HepG2 (cell line): ENCODE measurements around the gene ZNF513. TPM values are rescaled to one million over a fixed set of nuclear protein-coding genes. Genes with fewer than 3 reads are reported as not detected.

ENCODE experiments used
- ARNT2 ChIP-seq: sonication (generic); formaldehyde crosslinking; IDR thresholded peaks from 2 replicates; pipeline ENCODE4 v1.8.0; 2022; ENCODE audit warnings: mild to moderate bottlenecking, low read depth, missing genetic modification reagents, moderate library complexity
- CAMTA2 ChIP-seq: sonication (generic); formaldehyde crosslinking; IDR thresholded peaks from 2 replicates; pipeline ENCODE4 v1.4.0; 2020; ENCODE audit warnings: mild to moderate bottlenecking, missing genetic modification reagents, borderline replicate concordance
- CBFB ChIP-seq: sonication (generic); formaldehyde crosslinking; IDR thresholded peaks from 2 replicates; pipeline ENCODE4 v1.4.0; 2020; ENCODE audit warnings: missing genetic modification reagents
- GATAD1 ChIP-seq: IDR thresholded peaks from 2 replicates; pipeline ENCODE4 v1.6.1; 2016; ENCODE audit warnings: missing genetic modification reagents, missing compliant biosample characterization
- HHEX ChIP-seq: IDR thresholded peaks from 2 replicates; pipeline ENCODE4 v1.6.1; 2016; ENCODE audit warnings: control low read depth
- KAT8 ChIP-seq: IDR thresholded peaks from 2 replicates; pipeline ENCODE4 v1.6.1; 2016; ENCODE audit warnings: missing genetic modification reagents, missing compliant biosample characterization
- SKI ChIP-seq: fragments of 450-650 bp; IDR thresholded peaks from one replicate; pipeline ENCODE4 v1.6.1; 2018; ENCODE audit warnings: mild to moderate bottlenecking; ENCODE audit not compliant: partially characterized antibody
- SMARCC2 ChIP-seq: fragments of 450-650 bp; IDR thresholded peaks from 2 replicates; pipeline ENCODE4 v1.6.1; 2017; ENCODE audit warnings: antibody characterized with exemption, mild to moderate bottlenecking
- SNRNP70 ChIP-seq: fragments of 200-400 bp; formaldehyde crosslinking; IDR thresholded peaks from 2 replicates; pipeline ENCODE4 v1.6.1; 2017; ENCODE audit warnings: mild to moderate bottlenecking, low read depth, low read length, moderate library complexity
- SOX5 ChIP-seq: IDR thresholded peaks from 2 replicates; pipeline ENCODE4 v1.6.1; 2016; ENCODE audit warnings: borderline replicate concordance
- SYNCRIP ChIP-seq: fragments of 200-400 bp; formaldehyde crosslinking; IDR thresholded peaks from 2 replicates; pipeline ENCODE4 v1.6.1; 2018; ENCODE audit warnings: mild to moderate bottlenecking, low read depth, low read length; ENCODE audit not compliant: insufficient read depth
- TCF12 ChIP-seq, 2 experiments: fragments of 450-650 bp in 1 of 2; sonication (generic) in 1 of 2; formaldehyde crosslinking in 1 of 2; IDR thresholded peaks; 2 replicates each; pipeline versions ENCODE4 v1.6.1 to v1.8.0; 2017 to 2022; ENCODE audit warnings: antibody characterized with exemption in 1 of 2, mild to moderate bottlenecking in 1 of 2, missing genetic modification reagents in 1 of 2, moderate library complexity in 1 of 2
- U2AF1 ChIP-seq: fragments of 200-400 bp; formaldehyde crosslinking; optimal IDR thresholded peaks from 2 replicates; pipeline ENCODE3; 2017; ENCODE audit warnings: mild to moderate bottlenecking, low read depth, low read length
- ZNF3 ChIP-seq: IDR thresholded peaks from 2 replicates; pipeline ENCODE4 v1.7.0; 2017; ENCODE audit warnings: inconsistent platforms
- ZNF44 ChIP-seq: sonication (generic); formaldehyde crosslinking; IDR thresholded peaks from 2 replicates; pipeline ENCODE4 v1.5.1; 2020; ENCODE audit warnings: mild to moderate bottlenecking, missing genetic modification reagents
- ZNF501 ChIP-seq: sonication (generic); formaldehyde crosslinking; IDR thresholded peaks from 2 replicates; pipeline ENCODE4 v1.5.1; 2020; ENCODE audit warnings: mild to moderate bottlenecking, moderate library complexity, missing genetic modification reagents
- ZNF570 ChIP-seq: sonication (generic); formaldehyde crosslinking; IDR thresholded peaks from 2 replicates; pipeline ENCODE4 v1.4.0; 2020; ENCODE audit warnings: mild to moderate bottlenecking, missing genetic modification reagents, borderline replicate concordance
- polyA plus RNA-seq, 8 experiments: library from polyadenylated mRNA; depleted of rRNA in 3 of 8; stranded (reverse) in 7 of 8; unstranded in 1 of 8; fragments of >200 nt; fragmentation: Illumina TruSeq in 4 of 8; extraction: Trizol in 4 of 8; gene quantifications; 2 replicates each; pipeline versions ENCODE4 v1.2.1 to v1.2.3, GENCODE V29; 2011 to 2016; ENCODE audit warnings: low read depth in 4 of 8, missing spikeins in 1 of 8, mixed read lengths in 1 of 8; ENCODE audit not compliant: insufficient read depth in 1 of 8
- total RNA-seq, 5 experiments: library from RNA; depleted of rRNA; stranded (reverse); fragments of >200 nt; fragmentation: Illumina TruSeq; extraction: Trizol; gene quantifications; 2 replicates each; pipeline ENCODE4 v1.2.3, GENCODE V29; 2016; ENCODE audit warnings: low read depth in 1 of 5
- TF ChIP-seq, protein P1 (sequence below): sonication (generic); formaldehyde crosslinking; IDR thresholded peaks from 2 replicates; pipeline ENCODE4 v1.9.0; 2021; ENCODE audit warnings: mild to moderate bottlenecking, missing genetic modification reagents
- TF ChIP-seq, protein P2 (sequence below): sonication (generic); IDR thresholded peaks from 2 replicates; pipeline ENCODE4 v1.6.1; 2016; ENCODE audit warnings: low read depth, borderline replicate concordance
- TF ChIP-seq, protein P3 (sequence below): sonication (generic); formaldehyde crosslinking; IDR thresholded peaks from 2 replicates; pipeline ENCODE4 v1.5.1; 2020; ENCODE audit warnings: missing genetic modification reagents, mild to moderate bottlenecking, borderline replicate concordance
- TF ChIP-seq, protein P4 (sequence below): IDR thresholded peaks from 2 replicates; pipeline ENCODE4 v1.6.1; 2018; ENCODE audit warnings: missing genetic modification reagents

ZNF513 gene
- total and polyA plus RNA-seq, 2 of the 13 experiments (the other 11 are each of a cell fraction or from before 2014, with no cell fraction given) = 4.9 to 6.3 TPM

DNA sequence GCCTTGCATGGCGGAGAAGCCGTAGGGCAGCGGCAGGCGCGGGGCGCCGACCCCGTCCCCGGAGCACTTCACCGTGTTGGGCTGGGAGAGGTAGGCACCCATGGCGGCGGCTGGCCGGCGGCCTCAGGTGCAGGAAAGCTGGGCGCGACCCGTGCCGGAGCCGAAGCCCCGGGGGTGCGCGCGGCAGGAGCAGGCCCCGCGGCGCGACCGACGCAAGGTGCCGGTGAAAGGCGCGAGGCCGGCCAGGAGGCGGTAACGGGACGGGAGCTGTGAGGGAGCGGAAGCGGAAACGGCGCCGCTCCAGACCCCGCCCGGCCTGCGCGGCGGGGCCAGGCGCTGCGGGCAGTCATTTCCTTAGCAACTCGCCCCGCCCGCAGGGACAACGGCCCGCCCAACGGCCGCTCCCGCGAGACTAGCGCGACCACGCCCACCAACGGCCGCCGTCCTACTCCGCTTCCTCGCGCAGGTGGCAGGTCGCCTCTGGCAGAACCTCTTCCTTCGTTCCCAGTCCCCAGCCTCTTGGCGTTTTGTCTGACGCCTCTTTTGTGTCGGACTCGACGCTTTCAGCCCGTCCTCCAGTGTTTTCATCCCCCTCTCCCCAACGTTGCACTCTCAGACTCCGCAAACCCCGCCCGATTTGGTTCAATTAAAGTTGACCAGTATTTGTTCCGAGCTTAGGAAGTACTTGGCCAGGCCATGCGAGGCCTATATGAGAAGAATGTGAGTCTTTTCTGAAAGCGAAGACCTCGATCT lies 29.0 kb upstream of the ZNF513 start, which contains the start of gene PPM1G (continued):
- TF ChIP-seq KAT8 (CRISPR knock-in tag) (peak; percentile 94), HHEX (no peak), ZNF3 (CRISPR knock-in tag) (no peak), SMARCC2 (no peak), CAMTA2 (CRISPR knock-in tag) (no peak; the same call in 1 of the 2 replicates), U2AF1 (peak; percentile 37), SYNCRIP (no peak), GATAD1 (CRISPR knock-in tag) (peak; percentile 85), SKI (no peak), ZNF44 (CRISPR knock-in tag) (peak; percentile 30; the same call in 1 of the 2 replicates), TCF12 (IDR thresholded peaks at IDR 0.05) (no peak), TCF12 (CRISPR knock-in tag; IDR thresholded peaks at IDR 0.05) (peak; percentile 93), SOX5 (CRISPR knock-in tag) (peak; percentile 73; the same call in 1 of the 2 replicates), SNRNP70 (no peak), CBFB (CRISPR knock-in tag) (peak; percentile 83), ZNF570 (CRISPR knock-in tag) (no peak), ZNF501 (CRISPR knock-in tag) (peak; percentile 95), ARNT2 (CRISPR knock-in tag) (peak; percentile 98)
- TF ChIP-seq, protein P1, sequence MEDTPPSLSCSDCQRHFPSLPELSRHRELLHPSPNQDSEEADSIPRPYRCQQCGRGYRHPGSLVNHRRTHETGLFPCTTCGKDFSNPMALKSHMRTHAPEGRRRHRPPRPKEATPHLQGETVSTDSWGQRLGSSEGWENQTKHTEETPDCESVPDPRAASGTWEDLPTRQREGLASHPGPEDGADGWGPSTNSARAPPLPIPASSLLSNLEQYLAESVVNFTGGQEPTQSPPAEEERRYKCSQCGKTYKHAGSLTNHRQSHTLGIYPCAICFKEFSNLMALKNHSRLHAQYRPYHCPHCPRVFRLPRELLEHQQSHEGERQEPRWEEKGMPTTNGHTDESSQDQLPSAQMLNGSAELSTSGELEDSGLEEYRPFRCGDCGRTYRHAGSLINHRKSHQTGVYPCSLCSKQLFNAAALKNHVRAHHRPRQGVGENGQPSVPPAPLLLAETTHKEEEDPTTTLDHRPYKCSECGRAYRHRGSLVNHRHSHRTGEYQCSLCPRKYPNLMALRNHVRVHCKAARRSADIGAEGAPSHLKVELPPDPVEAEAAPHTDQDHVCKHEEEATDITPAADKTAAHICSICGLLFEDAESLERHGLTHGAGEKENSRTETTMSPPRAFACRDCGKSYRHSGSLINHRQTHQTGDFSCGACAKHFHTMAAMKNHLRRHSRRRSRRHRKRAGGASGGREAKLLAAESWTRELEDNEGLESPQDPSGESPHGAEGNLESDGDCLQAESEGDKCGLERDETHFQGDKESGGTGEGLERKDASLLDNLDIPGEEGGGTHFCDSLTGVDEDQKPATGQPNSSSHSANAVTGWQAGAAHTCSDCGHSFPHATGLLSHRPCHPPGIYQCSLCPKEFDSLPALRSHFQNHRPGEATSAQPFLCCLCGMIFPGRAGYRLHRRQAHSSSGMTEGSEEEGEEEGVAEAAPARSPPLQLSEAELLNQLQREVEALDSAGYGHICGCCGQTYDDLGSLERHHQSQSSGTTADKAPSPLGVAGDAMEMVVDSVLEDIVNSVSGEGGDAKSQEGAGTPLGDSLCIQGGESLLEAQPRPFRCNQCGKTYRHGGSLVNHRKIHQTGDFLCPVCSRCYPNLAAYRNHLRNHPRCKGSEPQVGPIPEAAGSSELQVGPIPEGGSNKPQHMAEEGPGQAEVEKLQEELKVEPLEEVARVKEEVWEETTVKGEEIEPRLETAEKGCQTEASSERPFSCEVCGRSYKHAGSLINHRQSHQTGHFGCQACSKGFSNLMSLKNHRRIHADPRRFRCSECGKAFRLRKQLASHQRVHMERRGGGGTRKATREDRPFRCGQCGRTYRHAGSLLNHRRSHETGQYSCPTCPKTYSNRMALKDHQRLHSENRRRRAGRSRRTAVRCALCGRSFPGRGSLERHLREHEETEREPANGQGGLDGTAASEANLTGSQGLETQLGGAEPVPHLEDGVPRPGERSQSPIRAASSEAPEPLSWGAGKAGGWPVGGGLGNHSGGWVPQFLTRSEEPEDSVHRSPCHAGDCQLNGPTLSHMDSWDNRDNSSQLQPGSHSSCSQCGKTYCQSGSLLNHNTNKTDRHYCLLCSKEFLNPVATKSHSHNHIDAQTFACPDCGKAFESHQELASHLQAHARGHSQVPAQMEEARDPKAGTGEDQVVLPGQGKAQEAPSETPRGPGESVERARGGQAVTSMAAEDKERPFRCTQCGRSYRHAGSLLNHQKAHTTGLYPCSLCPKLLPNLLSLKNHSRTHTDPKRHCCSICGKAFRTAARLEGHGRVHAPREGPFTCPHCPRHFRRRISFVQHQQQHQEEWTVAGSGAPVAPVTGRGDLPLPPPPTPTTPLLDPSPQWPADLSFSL (CRISPR knock-in tag) = no peak
- TF ChIP-seq, protein P2, sequence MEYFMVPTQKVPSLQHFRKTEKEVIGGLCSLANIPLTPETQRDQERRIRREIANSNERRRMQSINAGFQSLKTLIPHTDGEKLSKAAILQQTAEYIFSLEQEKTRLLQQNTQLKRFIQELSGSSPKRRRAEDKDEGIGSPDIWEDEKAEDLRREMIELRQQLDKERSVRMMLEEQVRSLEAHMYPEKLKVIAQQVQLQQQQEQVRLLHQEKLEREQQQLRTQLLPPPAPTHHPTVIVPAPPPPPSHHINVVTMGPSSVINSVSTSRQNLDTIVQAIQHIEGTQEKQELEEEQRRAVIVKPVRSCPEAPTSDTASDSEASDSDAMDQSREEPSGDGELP = no peak; the same call in 1 of the 2 replicates
- TF ChIP-seq, protein P3, sequence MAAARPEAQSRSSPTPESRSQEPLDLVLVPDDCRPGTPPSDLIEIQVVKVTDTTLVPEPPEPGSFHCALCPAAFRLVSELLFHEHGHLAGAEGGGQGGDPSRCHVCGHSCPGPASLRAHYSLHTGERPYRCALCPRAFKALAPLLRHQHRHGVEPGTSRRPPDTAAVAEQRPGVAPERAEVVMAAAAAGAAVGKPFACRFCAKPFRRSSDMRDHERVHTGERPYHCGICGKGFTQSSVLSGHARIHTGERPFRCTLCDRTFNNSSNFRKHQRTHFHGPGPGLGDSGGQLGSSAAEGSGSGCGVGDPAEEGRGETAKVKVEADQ = peak; percentile 98
- TF ChIP-seq, protein P4, sequence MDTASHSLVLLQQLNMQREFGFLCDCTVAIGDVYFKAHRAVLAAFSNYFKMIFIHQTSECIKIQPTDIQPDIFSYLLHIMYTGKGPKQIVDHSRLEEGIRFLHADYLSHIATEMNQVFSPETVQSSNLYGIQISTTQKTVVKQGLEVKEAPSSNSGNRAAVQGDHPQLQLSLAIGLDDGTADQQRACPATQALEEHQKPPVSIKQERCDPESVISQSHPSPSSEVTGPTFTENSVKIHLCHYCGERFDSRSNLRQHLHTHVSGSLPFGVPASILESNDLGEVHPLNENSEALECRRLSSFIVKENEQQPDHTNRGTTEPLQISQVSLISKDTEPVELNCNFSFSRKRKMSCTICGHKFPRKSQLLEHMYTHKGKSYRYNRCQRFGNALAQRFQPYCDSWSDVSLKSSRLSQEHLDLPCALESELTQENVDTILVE = peak; percentile 91; the same call in 1 of the 2 replicates
